Erythroblast (primary cell): Measurements from ENCODE around the gene GPBP1L1.

ENCODE experiments used
- GATA1 ChIP-seq: IDR thresholded peaks from 2 replicates; pipeline ENCODE4 v1.6.1; 2011; ENCODE audit warnings: low read depth, mild to moderate bottlenecking, control low read depth, low read length, moderate library complexity
- POLR2A ChIP-seq: IDR thresholded peaks from 2 replicates; pipeline ENCODE4 v1.6.1; 2011; ENCODE audit warnings: mild to moderate bottlenecking, low read length

- TF ChIP-seq POLR2A: no peak
- no peak for TF ChIP-seq GATA1
Measured at GRCh38 chr1:45718289-45718688, 32.0 kb upstream of the GPBP1L1 start.
